Measurements from ENCODE around the gene DESI2.
"Not testable (repeated sequence)": the region's sequence is repeated elsewhere in the genome, so short reads cannot be mapped to it uniquely, and the experiment has no call there.

Gene DESI2

DNA sequence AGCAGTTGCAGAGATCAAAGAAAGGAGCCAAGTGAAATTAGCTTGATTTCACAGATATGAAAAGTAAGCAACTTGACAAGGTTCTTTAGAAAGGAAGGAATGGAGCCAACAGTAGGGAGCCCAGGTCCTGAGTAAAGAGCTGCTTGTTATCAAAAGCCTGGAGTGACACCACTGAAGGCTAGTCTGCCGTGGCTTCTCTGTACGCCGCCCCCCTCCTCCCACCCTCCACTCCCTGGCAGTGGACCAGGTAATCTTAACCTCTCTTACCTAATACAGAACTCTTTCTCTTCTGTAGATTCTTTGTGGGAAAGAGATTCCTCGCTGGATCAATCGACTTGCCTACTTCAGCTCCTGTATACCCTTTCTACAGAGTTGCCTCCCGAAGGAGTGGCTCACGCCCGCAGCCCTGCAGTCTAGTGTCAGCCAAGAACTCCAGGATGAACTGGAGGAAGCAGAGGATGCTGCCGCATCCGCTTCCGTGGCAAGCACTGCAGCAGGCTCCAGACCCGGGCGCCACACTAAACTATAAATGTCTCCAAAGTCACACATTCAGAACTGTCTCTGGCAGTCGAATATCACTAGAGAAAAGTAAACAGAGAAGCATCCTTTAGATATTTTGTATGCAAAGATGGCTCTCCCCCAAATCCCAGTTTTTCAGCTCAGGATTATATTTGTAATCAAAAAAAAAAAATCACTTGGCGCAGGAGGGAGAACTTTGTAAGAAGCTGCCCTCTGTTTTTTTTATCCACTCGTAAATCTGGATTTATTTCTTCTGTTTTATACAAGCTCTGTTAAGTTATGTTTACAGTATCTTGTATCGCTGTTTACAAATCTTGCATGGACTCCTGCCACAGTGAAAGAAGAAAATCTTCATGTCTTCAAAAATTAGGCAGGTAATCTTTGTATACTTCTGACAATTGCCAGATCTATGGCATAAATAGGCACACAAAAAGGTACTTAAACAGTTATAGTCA lies 52.6 kb downstream of the DESI2 start:
- no peak for DNase-seq (ENCODE audit: low read depth in 2 of 2)

DNA sequence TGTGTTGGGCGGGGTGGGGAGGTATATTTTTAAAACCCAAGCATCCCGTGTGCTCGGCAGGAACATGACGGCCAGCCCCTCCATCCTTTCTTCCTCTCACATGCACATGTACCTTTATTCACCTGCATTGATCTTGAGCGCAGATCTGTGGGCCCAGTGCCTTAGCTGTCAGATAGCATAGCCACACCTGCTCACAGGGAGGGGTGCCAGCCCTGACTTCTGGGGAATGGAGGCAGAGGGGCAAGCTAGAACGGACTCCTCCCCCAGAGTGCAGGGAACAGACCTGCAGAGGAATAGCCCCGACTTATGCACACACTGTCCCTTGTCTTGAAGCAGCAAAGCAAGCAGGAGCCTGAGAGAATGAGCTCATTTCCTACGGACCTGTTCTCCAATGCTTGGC lies 56.1 kb downstream of the DESI2 start:
- no peak for DNase-seq (ENCODE audit: low read depth in 2 of 2)

DNA sequence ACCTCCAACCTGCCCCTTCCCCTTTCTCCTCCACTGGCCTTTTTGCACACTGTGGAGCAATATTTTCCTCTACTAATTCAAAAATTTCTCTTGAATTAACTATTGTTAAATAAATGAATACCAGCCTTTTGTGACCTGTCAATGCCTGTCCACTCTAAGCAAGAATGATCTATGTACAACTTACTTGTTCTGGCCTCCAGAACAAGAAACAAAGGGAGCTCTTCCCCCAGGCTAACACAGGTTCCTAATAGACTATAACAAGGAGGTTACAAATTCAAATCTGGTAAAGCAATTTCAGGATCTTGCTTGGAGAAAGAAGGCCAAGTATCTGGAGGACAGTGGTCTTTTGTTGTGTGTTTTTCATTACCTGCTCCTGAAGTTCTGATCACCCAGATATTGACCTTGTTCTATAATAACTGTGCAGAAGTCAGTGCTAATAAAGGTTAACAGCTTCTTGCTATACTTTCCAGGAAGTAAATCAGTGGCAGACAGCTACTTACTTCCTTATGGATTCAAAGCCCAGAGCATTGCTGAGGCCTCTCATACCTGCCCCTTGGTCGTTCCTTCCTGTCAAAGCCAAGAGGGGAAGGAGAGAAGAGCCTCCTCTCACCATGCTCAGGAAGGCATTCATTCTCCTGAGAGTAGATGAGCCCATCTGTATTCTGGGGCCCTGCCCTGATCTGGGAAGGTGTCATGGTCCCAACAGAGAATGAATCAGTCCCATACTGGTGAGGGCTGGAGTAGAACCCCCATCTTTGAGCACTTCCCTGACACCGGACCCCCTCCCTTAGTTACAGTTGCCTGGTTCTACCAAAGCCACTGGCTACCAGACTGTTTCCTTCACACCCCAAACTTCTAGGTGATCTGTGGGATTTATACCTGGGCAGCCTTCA lies 56.8 kb downstream of the DESI2 start:
- no peak for DNase-seq (ENCODE audit: low read depth in 2 of 2)

DNA sequence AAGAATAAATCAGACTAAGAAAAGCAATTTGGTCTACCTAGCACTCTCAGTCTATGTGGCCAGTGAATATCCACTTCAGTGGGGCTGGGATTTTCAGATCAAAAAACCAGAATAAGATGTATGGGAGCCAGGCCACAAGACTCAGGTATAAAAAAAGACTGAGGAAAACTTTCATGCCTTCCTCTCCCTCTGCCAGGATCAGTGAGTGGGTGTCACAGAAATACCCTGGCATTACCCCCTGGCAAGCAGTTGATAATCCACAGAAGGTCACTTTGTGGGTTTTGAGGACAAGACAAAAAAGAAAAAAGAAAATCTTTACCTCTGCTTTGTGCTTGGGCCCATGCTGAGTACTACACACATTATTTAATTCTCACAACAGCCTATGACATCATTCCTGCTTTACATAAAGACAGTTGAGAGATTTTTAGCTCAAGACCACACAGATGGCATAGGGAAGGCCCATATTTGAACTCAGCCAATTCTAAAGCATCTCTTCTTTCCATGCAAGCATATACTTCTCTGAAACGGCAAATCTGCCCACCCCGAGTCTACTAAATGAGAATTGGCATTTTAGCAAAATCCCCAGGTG lies 57.6 kb downstream of the DESI2 start:
- DNase-seq (ENCODE audit: low read depth in 2 of 2), result no peak

DNA sequence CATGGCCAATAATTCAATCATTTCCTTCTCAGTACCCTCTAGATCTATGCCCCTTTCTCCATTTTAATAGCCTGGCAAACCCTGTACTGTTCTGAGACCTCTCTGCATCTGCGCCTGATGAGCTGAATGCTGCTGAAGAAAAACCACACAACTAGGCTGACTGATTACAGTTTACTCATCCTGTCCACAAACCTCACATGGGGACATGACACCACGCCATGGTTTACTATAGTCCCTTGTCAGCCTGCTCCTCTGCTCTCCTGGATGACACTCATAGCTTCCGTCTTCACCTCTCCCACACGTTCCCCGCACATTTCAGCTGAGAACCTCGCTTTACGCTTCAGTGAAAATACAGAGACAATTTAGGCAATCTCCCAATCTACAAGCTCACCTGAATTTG lies 59.7 kb downstream of the DESI2 start:
- DNase-seq (ENCODE audit: low read depth in 2 of 2), result no peak

DNA sequence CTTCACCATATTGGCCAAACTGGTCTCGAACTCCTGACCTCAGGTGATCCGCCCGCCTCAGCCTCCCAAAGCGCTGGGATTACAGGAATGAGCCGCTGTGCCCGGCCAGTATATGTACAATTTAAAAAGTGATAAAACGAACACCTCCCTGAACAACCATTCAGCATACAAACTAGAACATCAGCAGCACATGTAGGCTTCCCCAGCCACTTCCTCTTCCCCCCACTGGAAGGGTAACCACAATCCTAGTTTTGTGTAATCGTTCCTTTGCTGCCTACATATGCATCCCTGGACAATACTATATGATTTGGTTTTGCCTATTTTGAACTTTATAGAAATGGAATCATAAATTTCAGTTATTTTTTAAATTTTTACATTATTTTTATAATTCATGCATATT lies 60.4 kb downstream of the DESI2 start:
- DNase-seq (ENCODE audit: low read depth in 2 of 2), result no peak

DNA sequence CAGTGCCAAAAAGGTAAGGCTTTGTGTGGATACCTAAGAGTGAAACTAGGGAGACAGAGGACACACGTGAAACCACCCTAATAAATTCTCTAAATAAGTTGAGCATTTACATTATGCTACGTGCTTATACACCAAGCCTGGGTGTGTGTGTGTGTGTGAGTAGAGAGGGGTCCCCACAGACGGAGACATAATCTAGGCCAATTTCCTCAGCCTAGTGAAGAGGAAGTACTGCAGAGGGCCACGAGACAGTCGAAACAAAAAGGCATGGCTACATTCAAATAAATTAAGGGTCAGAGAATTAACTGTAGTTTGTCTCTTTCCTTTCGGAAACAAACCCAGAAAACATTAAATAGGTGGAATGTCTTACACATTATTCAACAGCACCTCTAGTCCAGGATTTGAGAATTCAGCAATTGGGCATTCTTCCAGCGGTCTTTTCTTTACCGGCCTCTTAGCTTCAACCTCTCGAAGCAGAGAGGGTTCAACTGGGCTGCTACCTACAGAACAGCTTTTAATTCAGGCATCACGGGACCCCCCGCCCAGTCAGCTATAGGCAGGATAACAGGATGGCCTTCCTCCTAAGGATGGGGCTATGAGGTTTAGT lies 75.0 kb downstream of the DESI2 start:
- DNase-seq (ENCODE audit: low read depth in 2 of 2), result no peak

DNA sequence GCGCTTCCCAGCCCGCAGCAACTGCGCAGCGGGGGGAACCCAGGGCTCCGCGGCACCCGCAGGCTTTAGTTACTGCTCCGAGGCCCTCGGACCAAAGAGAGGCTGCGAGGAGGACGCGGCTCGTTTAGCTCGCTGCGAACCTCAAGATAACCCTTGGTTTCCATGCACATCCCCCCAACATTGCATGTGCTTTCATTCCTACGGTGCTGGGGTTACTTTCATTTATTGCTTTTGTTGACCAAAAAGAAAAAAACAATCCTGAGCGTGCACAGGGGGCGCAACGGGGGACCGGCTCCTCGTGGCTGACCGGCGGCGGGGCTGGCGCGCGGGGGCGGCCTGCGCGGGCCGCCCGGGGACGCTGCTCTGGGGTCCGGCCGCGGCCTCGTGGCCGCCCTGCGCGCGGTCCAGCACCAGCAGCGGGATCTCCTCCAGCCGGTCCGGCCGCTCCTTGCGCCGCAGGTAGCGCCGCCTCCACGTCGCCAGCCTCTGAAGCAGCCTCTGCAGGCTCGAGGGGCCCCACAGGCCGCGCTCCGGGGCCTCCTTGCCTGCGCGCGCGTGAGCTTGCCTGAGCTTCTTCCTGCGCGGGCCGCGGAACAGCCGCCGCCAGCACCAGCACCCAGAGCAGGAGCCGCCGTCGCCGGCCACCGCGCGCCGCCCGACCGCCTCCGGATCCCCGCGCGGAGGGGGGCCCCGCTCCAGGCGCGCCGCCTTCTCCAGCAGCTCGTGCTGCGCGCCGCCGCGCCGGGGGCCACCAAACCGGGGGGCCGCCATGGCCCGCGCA lies 77.4 kb downstream of the DESI2 start:
- DNase-seq (ENCODE audit: low read depth in 2 of 2), result no peak

DNA sequence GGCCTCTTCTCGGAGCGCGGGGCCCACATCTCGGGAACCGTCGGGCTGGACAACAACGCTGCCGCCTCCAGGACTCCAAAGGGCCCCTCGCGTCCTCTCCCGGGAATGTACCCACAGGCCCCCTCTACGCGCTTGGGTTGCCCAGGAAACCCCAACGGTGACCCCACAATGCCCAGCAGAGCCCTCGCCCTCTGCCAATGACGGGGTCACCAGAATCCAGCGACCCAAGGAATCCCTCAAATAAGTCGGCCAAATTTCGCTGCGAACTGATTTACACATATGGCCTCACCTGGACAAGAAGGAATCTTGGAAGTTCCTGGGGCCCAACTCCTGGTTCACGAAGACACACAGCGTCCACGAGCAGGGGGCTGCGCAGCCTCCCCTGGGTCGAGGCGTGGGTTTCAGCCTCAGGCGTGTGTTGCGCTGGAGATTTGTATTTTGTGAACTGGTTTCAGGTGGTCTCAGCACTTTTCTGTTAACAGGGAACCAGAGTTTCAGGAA lies 78.1 kb downstream of the DESI2 start:
- DNase-seq (ENCODE audit: low read depth in 2 of 2), result no peak

DNA sequence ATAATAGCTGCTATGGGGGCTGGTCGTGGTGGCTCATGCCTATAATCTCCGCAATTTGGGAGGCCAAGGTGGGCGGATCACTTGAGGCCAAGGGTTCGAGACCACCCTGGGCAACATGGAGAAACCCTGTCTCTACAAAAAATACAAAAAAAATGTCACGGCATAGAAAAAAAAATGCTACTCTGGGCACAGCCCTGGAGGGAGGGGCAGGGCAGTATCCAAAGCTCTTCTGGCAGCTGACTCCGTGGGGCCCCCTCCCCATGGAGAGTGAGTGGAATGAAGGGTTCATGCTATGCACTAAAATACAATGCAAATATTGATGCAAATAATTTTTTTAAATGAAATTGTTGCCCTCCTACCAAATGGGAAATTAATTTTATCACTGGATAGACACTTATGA lies 78.7 kb downstream of the DESI2 start:
- no peak for DNase-seq (ENCODE audit: low read depth in 2 of 2)

DNA sequence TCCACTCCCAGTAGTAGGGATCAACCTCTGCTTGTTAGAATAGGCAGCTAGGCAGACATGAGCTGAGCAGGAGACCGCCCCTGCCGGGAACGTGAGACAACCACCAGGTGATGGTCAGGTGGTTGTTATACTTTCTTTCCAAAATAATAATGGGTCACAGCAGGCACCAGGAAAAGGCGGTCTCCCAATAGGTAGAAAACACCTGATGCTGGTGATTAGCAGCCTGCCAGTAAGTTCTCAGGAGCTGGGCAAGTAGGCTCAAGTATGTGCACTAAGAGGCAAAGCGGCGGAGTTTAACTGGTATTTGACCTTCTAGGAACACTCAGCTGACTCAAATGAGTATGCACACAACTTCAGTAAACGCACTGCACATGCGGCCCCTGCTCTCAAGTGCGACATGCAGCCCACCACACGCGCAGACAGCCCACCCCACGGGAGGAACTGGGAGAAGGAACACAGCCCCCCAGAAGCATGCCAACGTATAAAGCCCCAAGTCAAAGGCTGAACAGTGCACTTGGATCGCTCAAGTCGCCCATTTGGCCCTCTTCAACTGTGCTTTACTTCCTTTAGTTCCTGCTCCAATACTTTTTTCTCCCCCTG lies 80.0 kb downstream of the DESI2 start:
- no peak for DNase-seq (ENCODE audit: low read depth in 2 of 2)

DNA sequence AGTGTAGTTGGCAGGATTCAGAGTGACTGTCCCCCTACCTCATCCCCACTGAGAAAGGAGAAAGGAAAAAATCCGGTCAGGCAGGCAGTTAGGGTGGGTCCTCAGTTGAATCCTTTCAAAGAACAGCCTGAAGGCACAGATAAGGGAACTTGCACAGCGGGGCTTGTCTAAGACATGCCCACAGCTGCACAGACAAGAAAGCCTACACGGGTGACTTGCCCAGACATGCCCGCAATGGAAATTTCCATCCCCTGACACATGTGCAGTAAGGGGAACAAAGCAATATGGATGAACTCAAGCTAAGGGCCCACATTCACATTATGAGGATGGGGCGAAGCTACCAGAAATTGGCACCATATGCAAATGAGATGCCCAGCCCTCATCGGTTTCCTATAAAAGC lies 82.5 kb downstream of the DESI2 start:
- DNase-seq (ENCODE audit: low read depth in 2 of 2), result no peak

DNA sequence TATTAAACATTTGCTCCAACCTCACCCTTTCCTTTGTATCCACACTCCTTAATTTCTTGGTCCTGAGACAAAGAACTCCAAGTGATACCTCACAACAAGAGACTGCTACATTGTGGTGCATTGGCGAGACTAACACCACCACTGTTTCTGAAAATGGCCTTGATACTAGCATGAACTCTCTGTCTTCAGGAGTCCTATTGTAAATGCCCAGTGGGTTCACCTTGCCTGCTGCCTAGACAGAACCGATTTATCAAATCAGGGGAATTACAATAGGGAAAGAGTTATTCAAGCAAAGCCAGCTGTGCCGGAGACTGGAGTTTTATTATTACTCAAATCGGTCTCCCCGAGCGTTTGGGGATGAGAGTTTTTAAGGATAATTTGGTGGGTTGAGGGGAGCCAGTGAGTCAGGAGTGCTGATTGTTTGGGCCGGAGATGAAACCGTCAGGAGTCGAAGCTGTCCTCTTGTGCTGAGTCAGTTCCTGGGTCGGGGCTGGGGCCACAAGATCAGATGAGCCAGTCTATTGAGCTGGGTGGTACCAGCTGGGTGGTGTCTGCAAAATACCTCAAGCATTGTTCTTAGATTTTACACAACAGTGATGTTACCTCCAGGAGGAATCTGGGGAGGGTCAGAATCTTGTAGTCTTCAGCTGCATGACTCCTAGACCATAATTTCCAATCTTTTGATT lies 83.1 kb downstream of the DESI2 start:
- no peak for DNase-seq (ENCODE audit: low read depth in 2 of 2)

DNA sequence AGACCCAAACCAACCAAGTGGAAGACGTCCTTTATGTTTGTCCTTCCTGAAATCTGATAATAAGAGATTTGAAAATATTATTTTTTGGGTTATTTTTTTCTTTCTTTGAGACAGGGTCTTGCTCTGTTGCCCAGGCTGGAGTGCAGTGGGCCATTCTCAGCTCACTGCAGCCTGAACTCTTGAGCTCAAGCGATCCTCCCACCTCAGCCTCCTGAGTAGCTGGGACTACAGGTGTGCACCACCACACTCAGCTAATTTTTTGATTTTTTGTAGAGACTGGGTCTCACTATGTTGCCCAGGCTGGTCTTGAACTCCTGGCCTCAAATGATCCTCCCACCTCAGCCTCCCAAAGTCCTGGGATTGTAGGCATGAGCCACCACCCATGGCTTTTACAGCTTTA lies 86.2 kb downstream of the DESI2 start:
- not testable (repeated sequence) for DNase-seq (ENCODE audit: low read depth in 2 of 2)

DNA sequence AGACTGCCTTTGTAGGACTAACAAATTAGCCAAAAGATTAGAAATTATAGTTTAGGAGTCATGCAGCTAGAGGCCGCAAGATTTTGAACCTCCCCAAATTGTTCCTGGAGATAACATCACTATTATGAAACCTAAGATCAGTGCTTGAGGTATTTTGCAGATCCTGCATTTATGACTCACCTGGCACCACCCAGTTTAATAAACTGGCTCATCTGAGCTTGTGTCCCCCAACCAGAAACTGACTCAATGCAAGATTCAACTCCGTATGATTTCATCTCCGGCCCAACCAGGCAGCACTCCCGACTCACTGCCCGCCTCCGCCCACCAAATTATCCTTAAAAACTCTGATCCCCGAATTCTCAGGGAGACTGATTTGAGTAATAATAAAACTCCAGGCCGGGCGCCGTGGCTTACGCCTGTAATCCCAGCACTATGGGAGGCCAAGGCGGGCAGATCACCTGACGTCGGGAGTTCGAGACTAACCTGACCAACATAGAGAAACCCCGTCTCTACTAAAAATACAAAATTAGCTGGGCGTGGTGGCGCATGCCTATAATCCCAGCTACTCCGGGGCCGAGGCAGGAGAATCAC lies 87.2 kb downstream of the DESI2 start:
- not testable (repeated sequence) for DNase-seq (ENCODE audit: low read depth in 2 of 2)

DNA sequence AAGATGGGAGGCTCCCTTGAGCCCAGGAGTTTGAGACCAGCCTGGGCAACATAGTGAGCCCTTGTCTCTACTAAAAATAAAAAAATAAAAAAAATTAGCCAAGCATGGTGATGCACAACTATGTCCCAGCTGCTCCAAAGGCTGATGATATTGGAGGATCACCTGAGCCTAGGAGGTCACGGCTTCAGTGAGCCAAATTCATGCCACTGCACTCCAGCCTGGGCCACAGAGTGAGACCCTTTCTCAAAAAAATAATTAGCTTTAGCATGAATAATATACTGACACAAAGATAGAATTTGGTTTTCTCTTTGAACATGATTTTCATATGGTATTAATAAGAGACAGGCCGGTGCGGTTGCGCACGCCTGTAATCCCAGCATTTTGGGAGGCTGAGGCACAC lies 88.8 kb downstream of the DESI2 start:
- no peak for DNase-seq (ENCODE audit: low read depth in 2 of 2)

DNA sequence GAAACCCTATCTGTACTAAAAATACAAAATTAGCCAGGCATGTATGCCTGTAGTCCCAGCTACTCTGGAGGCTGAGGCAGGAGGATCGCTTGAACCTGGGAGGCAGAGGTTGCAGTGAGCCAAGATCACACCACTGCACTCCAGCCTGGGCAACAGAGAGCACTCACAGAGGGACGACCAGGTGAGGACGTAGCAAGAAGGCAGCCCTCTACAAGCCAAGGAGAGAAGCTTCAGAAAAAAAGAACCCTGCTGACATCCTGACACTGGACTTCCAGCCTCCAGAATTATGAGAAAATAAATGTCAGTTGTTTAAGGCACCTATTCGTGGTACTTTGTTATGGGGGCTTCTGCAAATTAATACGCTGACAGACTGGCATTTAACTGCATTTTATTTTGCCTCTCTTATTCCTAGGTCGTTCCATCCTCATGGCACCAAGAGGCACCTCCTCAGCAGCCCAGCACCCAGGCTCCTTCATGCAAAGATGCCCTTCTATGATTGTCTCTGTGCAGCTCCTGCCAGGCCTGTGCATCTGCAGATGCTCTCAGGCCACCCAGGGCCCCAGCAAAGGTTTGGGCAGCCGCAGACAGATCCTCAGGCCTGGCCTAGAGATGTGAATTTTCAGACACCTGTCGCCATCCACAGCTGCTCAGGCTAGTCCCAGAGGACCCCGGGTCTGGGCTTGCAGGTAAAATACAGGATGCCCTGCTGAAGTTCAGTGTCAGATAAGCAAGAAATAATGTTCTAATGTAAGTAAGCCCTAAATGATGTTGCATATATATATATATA lies 96.5 kb downstream of the DESI2 start:
- no peak for DNase-seq (ENCODE audit: low read depth in 2 of 2)

DNA sequence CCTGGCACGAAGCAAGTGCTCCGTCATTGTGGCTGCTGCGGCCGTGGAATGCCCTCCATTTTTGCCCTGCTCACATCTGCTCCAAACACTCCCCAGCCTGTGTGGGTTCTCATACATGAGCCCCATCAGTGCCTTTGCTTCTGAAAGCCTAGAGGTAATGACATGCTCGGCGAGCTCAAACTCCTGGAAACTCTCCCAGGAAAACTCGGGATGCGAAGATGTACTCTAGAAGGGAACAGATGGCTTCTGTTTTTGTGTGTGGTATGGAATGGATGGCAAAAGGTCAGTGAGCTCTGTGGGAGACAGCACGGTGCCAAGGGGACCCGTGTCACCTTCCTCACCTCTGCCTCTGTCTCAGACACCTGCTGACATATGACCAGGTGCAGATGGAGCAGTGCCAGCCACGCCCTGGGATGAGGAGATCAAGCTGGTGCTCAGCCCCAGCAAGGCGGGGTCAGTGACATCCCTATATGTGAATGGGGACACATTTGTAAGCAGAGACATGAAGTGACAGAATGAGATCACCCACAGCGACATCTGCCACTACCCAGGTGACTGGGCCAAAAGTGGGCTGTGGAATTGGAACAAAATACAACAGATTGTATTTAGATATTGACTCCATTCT lies 98.5 kb downstream of the DESI2 start:
- DNase-seq (ENCODE audit: low read depth in 2 of 2), result no peak
